ENCODE data around the gene SLC35B1. TPM values are rescaled to one million over a fixed set of nuclear protein-coding genes. Genes with fewer than 3 reads are reported as not detected.
A peak's percentile ranks its signal among the peaks of the same experiment; 100 is the strongest.

SLC35B1 gene
- total and polyA plus RNA-seq, 10 of the 15 experiments (the other 5 are each of a cell fraction or from before 2014, with no cell fraction given): 40.0 to 113 (median 51.6) TPM

- TF ChIP-seq SKIL (IDR thresholded peaks at IDR 0.05; ENCODE audit: low read depth, poor library complexity, severe bottlenecking) (peak; percentile 67), BCL3 (IDR thresholded peaks at IDR 0.05; ENCODE audit: borderline replicate concordance, insufficient read depth, low read depth, low read length, poor library complexity, severe bottlenecking) (peak; percentile 39), CBX5 (IDR thresholded peaks at IDR 0.05; ENCODE audit: low read depth) (no peak), KLF5 (IDR thresholded peaks at IDR 0.05; ENCODE audit: partially characterized antibody) (no peak), SIX5 (IDR thresholded peaks at IDR 0.05; ENCODE audit: low read depth, low read length, severe bottlenecking) (no peak), ZNF274 (IDR thresholded peaks at IDR 0.05; ENCODE audit: insufficient read depth, insufficient read length) (no peak), ZNF217 (IDR thresholded peaks at IDR 0.05) (0 out of 2 replicates have a peak, but pooled peaks have one; percentile 30), YY1 (IDR thresholded peaks at IDR 0.05; ENCODE audit: low read depth, low read length) (peak; percentile 88), RFX5 (IDR thresholded peaks at IDR 0.05; ENCODE audit: low read depth, low read length) (no peak), EED (IDR thresholded peaks at IDR 0.05; ENCODE audit: low read depth) (peak; percentile 57), CREM (IDR thresholded peaks at IDR 0.05; ENCODE audit: low read depth) (peak; percentile 65)
Measured at GRCh38 chr17:49696233-49696761, 11.5 kb downstream of the SLC35B1 start (continued).
